HG02885 (cell line): ENCODE measurements around the gene KCNIP2.
A peak's percentile ranks its signal among the peaks of the same experiment; 100 is the strongest.

Experiments used
- ATAC-seq: cut with Tn5 transposase; IDR thresholded peaks from one replicate; pipeline ENCODE4 v1.9.1; 2021; ENCODE audit warnings: mild to moderate bottlenecking; ENCODE audit not compliant: unreplicated experiment, poor library complexity

Gene KCNIP2

DNA sequence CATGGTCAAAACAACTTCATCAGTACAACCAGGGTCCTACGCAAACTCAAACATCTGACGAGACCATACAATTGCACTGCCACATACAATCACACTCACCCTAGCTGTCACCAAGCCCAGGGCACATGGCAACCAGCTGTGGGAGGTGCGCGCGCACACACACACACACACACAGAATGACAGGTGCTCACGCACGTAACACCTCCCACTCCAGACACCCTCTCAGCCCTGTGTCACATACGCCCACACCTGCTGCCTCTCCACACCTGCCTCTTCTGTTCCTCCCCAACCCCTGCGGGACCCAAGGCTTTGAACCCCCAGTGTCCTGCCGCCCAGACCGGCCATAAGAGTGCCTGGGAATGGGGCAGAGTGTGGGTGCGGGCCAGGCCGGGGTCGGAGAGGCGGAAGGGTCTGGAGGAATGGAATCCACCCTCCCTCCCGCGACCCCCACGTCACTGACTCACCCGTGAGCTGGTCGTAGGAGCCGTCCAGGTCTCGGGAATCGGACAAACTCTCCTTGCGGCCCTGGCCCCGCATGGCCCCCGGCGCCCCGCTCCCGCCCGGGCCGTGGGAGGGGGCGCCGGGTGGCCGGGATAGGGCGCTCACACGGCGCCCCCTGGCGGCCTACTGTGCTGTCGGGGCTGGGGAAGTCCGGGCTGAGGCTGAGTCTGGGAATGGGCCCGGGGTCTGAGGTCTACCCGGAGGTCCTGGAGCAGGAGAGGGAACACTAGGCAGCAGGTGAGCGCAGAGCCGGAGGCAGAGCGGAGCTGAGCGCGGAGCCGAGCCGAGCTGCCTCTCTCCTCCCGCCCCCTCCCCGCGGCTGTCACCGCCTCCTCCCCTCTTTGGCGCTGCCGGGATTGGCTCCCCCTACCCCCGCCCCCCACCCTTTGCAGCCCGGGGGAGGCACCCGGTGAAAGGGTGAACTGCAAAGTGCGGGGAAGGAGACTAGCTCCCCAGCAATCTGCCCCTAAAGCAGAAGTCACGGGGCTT lies at the start of gene KCNIP2:
Gene KCNIP2 (minus strand): TSS at position 769 of the 990 bp plus-strand sequence. CDS start 232 bp downstream, at position 537.
- peak; percentile 30 for ATAC-seq

DNA sequence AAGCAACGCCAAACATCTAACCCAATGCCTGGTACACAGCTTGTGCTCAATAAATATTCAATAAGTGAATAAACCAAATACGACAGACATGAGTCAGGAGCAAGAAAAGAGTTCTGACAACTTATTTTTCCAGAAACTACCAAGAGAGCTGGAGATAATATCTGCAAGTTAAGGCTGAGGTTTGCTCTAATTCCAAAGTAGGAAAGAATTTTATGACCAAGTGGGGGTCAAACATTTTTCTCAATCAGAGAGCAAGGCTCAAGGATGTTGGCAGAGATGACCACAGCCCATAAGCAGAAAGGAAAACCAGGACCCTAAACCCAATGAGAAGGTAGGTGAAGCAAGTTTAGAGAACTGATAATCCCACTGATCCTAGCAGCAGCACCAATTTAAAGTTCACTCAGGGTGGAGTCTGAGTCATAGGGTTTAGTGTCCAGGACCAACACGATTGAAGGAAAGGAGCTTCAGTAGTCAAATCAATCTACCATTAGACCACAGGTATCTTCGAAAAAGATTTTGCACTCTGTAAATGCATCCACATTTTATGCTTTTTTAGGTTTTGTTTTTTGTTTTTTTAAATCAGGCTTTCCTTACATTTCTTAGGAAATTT lies 49.3 kb upstream of the KCNIP2 start:
- ATAC-seq = no peak

DNA sequence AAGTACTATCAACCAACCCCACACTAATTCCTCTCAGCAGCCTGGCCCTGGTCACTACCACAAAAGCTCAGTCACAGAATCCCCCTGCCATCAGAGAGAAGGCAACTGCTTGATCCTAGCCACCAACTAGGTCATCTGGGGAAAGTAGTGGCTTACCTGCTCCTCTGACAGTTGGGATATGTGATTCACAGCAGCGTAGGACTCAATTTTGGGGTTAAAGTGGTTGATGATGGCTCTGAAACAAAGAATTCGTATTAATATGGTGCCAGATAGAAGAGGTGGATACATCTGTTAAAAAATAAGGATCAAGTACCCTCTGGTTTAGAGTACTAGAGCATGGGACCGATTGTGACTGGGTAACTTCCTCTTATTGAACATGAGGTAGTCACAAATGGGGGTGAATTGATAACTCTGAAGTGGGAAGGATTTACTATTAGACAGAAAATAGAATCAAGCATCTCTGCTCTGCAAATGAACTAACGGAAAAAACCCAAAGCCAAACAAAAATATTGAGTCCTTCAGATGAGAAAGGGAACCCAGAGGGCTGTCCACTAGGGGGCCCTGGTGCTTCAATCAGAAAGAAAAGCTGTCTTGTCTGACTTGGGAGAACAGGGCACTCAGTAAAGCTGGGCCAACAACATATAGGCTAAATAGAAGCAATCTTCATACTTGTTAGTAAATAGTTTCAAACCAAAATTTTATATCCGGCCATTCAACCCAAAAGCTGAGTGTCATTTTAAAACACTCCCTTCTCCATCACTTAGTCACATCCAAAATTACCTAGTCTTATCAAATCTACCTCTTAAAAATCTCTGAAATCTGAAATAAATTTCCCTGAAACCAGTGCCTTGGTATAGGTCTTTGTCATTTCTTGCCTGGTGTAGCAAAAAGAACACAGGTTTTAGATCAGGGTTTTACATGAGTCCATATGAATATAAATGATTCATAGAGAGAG lies 45.9 kb upstream of the KCNIP2 start:
- ATAC-seq = no peak

DNA sequence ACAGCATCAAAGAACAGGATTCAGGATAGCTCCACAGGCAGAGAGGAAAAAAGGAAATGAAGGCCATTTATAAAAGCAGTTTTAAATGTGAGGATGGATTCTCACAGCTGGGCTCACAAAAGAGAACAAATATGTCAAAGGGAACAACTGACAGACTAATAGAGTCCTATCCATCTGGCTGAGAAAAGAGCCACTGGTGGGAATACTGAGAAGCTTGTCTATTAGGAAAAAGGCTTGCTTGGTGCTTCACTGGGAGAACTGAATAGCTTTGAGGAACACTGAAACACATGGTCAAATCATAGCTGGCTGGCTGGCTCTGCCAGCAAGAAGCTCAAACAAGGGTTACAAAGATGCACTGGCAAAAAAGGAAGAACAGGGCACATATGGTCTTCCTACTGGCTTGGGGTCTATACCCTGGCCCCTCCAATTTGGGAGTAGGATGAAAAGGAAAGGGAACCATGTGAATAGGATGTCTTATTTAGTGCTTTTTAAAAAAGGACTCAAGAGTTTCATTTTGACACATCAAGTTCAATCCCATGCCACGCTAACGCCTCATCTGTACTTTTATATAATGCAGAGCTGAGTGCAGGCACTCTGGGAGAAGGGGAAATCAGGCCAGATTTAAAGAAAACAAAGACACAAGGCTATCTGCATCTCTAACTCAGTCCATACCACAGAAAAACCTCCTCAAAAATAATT lies 44.8 kb upstream of the KCNIP2 start:
- no peak for ATAC-seq

DNA sequence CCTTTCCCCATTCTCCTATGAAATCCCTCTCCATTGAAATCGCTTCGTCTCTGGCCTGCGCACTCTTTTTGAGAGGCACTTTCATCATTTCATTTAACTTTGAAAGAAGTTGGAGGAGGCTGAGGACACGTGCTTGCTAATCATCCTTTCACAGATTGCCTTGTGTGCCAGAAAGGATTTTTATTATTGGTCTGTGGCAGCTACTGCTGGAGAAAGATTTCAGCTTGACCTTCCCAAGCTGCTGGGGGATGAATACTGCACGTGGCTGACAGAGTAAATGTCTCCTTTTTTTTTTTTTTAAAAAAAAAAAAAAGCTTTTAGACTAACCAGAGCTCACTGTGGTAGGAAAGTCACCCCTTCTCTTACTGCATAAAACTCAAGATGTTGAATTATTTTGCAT lies 44.2 kb upstream of the KCNIP2 start:
- ATAC-seq = no peak

DNA sequence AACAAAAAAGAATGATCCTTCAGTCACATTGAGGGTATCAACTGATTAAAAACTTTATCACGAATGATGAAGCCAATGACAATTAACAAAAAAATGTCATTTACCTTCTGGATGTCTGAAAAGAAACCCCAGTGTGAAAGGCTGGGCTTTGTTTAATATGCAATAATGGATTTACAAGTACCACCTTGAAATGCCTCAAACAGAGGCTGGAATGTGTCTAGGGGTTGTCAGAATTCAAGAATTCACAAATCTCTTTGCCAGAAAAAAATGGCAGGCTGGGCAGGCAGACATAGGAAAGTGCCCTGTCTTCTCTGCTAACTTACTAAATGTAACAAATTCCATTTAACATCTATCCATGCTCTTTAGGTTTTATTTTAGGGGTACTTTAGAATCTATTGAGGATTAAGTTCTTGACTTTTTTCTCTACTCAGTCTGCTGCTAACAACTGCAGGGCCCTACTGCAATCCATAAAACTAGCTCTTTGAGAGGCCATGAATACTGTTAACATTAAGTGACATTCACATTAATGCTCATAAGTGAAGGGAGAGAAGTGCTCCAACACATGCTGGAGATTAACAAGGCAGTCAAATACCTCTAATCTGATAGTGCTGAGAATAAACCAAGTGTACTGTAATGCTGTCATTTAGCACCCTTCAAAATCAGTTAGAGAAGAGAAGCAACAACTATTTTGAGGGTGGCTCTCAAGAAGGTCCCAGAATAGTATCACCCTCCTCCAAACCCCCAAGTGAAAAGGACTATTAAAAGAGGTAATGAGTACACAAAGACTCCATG lies 43.1 kb upstream of the KCNIP2 start:
- ATAC-seq = no peak

DNA sequence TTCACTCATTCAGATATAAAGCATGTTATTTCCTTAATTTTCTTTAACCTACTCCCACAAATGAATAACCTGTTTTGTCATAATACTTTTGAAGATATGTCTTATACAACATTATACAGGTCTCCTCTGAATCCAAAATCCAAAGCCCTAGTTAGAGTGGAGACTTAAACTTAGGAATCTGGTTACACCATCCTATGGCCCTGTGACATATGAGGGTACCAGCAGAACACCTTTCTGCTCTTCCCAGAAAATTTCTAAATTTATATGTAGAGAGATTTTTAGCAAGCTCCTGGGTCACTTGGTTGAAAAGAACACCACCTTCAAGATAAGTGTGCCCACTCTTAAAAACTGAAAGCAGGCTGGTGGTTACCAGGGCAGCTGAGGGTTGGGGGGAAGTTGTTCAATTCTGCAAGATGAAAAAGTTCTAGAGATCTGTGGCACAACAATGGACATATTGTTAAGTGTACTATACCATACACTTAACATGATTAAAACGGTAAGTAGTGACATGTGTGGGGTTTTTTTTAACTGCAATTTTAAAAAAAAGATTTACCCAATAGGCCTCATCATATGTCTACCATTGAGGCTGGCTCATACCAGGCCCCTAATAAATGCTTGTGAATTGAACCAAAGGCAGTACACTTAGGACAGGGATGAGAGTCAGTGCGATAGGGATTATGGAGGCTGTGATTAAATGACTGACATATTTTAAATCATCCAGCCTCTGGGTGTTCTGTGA lies 37.6 kb upstream of the KCNIP2 start:
- no peak for ATAC-seq

DNA sequence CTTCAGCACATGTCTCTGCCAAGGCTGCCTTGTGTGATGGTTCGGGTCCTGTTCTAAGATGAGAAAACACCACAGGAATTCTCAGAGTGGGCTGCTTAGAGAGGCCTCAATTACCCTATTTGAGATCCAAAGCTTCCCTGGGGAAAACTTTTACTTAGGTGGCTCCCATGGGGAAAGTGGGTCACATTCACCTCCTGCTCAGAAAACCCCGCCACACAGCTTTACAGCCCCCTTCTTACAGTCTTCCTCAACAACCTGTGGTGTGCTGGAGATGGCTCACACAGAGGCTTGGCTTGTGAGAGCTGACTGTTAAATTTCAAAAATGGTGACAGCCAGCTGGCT lies 36.6 kb upstream of the KCNIP2 start:
- no peak for ATAC-seq

DNA sequence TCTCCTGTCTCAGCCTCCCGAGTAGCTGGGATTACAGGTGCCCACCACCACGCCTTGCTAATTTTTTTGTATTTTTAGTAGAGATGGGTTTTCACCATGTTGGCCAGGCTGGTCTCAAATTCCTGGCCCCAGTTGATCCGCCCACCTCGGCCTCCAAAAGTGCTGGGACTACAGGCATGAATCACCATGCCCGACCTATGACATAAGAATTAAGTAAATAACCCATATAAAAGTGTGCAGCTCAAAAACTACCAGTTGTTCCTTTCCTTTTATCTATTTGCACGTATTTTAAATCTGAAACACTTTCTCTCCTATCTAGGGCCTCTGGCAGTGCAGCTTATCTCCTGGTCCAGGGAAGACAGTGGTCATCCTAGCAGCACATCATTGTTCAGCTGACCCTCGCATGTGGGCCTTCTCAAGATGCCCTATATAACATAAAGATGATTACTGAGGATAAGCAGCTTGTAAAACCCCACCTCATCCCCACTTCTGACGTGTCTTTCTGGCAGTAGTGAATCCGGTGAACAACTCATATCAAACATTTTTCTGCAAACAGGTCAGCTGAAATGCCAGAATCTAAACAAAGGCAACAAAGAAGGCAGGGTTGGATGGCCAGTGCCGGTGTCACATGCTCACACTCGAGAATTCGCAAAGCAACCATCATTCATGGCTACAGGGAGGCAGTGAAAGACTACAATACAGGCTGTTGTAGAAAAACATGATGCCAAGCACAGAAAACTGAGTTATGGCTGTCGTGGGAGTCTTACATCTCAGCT lies 36.0 kb upstream of the KCNIP2 start:
- no peak for ATAC-seq

DNA sequence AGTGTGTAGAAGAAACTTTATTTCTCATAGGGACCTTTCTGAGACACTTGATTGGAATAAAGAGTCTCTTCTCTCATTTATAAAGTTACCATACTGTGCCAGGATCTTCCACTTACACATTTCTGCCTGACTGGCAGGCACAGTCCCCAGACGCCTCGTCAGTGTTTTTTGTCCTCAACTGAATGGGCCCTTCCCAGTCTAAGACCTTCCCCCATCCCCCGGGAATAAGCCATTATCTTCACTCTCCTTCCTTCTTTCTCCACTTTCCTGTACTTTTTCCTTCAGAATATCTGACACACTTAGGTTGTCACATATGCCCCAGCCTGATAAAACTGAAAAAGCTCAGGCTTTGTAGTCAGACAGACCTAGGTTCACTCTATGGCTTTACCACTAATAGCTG lies 35.3 kb upstream of the KCNIP2 start:
- no peak for ATAC-seq

DNA sequence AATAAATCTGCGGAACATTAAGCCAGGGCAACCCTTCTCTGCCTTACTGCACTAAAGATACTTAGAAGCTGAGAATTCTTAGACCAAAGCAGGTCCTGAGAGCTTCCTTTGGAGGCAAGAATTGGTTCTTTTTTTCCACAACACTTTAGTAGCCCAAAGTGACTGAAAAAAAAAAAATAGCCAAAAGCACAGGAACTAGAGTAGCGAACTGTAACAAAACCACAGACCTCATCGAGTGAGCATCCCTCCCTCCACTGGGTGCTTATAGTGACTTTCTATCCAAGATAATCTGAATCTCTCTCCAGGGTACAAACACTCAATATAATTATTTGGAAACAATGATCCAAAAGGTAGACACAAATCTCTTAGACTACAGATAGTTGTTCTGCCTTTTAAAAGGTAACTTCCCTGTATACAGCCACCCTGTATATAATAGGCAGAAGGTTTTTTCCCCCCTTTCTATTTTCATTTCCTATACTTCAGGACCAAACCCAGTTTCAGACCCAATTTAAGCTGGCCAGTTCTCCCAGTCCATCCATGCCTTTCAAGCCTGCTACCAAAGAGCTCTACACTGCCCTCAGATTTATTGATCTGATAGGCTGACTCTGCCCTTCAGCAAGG lies 31.6 kb upstream of the KCNIP2 start:
- ATAC-seq = no peak

DNA sequence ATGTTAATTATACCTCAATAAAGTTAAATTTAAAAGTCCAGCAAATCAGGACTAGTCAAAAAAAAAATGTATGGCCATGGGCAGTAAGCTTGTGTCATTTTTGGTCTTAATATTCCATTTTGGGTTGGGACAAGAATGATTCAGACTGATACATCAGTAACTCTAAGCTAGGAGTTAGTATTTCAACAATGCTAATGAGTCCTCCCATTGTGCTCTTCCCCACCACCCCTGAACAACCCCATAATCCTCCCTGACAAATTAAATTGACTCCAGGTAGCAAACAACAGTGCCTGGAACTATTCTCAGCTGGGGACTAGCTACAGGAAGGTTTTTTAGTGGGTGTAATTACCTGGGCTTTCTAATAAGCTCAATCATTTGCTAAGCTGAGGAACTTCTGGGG lies 30.7 kb upstream of the KCNIP2 start:
- ATAC-seq = no peak

DNA sequence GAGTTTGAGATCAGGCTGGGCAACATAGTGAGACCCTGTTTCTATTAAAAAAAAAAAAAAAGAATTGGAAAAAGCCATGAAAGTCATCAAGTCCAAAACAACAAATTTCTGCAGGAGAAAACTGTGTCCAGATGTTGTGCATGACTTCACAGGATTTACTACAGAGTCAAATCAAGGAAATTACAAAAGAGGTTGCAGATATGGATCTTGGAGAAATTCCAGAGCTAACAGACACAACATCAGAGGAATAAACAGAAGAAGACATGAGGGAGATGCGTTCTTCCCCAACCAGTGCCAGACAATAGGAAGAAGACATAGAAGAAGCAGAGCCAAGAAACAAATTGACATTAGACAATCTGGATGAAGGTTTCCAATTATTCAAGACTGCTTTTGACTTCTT lies 24.3 kb upstream of the KCNIP2 start:
- no peak for ATAC-seq

DNA sequence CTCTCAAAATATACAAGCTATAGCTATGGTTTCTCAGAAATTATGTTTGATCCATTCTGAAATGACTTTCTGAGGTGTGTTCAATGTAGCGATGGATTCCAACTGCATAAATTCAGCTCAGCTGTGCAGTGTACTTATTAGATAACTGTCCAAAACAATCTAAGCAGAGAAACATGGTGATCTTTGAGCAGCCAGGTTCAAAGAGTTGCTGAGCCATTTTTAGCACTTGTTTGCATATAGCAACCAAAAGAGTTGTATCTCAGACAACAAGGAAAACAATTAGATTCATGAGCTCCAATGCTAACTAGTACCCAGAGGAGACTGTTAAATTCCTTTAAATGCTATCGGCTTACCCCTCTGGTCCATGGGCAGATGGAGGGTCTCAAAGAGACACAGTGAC lies 15.9 kb upstream of the KCNIP2 start:
- ATAC-seq = no peak

DNA sequence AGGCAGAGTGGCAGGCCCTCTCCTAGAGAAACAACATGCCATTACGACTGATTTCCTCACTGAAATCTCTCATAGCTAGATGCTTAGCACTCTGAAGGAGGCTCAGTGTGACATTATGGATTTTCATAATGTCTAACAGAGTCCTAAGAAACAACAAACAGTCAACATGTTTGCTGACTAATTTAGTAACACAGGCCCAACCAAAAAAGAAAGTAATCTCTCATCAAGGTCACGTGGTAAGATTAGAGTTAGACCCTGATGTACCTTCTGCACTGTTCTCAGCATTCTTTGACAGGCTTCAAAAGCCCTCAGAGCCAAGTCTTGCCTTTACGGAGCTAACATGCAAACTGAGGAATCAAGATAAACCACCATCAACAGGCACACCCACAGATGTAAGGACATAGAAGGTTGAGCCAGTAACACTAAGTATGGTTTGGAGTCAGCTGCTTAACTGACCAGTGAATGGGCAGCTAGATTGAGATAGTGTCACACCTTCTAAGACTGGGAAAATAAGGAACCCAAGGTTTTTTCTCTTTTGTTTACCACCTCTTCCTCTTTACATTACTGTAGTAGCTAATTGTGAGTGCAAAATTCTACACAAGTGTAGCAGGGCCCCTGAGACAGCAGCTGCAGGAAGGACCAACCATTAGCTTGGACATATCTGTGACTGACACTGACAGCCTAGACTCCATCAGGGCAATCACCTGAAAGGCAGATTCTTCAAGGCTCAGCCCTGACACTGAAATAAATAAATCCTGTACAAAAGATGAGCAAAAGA lies 15.3 kb upstream of the KCNIP2 start:
- ATAC-seq = peak; percentile 57

DNA sequence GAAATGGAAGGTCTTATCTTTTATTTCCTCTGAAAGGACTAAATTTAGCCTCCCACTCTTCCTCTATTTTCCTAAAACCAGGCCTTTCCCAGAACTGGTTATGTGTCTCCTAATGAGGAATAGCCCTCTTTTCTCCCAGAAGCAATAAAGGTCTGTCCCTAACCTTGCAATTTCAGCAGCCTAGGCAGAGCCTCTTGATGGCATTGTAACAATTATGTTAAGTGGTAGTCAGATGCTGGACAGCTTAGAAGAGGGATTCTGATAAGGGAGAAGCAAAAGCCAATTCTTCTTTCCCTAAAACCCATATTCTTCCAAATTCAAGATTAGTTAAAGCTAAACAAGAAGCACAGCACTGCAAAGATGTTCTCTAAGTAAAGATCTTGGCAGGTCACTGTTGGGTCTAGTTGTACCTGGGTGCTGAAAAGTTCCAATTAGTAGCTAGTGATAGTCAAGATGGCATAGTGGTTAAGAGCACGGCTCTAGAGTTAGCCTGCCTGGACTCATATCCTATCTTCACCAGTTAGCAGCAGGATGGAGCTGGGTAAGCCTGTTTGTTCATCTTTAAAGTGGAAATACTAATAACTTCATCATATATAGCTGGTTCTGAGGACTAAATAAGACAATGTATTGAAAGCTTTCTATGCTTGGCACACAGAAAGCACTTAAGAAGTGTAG lies 14.3 kb upstream of the KCNIP2 start:
- no peak for ATAC-seq
